ENCODE measurements around the gene ATP6V1E1. TPM values are rescaled to one million over a fixed set of nuclear protein-coding genes. Genes with fewer than 3 reads are reported as not detected.

The ATP6V1E1 gene
- total RNA-seq, 1 experiment from 2014 or later = 88.1 TPM

GRCh38 chr22:17638432-17639246 is 10.1 kb upstream of the ATP6V1E1 start, which contains the start of gene BCL2L13 (continued):
- TF ChIP-seq RORB (CRISPR knock-in tag; IDR thresholded peaks at IDR 0.05) = no peak
- no peak for TF ChIP-seq ZNF263 (CRISPR knock-in tag; IDR thresholded peaks at IDR 0.05; ENCODE audit: low read depth)
- TF ChIP-seq CBFB (CRISPR knock-in tag; IDR thresholded peaks at IDR 0.05; ENCODE audit: low read depth) = no peak
- peak; percentile 47; the same call in 1 of the 2 replicates for TF ChIP-seq ZNF219 (CRISPR knock-in tag; IDR thresholded peaks at IDR 0.05; ENCODE audit: borderline replicate concordance)
- TF ChIP-seq TP53 (CRISPR knock-in tag; IDR thresholded peaks at IDR 0.05) = no peak
- peak; percentile 77 for TF ChIP-seq GABPB1 (CRISPR knock-in tag; IDR thresholded peaks at IDR 0.05)
- peak; percentile 88 for TF ChIP-seq HMGXB4 (CRISPR knock-in tag; IDR thresholded peaks at IDR 0.05)
- TF ChIP-seq ARID4B (CRISPR knock-in tag; IDR thresholded peaks at IDR 0.05; ENCODE audit: borderline replicate concordance) = peak; percentile 70
- peak; percentile 81; the same call in 1 of the 2 replicates for TF ChIP-seq JUN (CRISPR knock-in tag; IDR thresholded peaks at IDR 0.05)
- no peak for TF ChIP-seq ATF1 (CRISPR knock-in tag; IDR thresholded peaks at IDR 0.05)
- TF ChIP-seq ETV6 (CRISPR knock-in tag; IDR thresholded peaks at IDR 0.05) = 0 out of 2 replicates have a peak, but pooled peaks have one; percentile 21
- no peak for TF ChIP-seq CREB1 (CRISPR knock-in tag; IDR thresholded peaks at IDR 0.05)
- 0 out of 2 replicates have a peak, but pooled peaks have one; percentile 74 for TF ChIP-seq ZNF232 (CRISPR knock-in tag; IDR thresholded peaks at IDR 0.05)
- peak; percentile 76 for TF ChIP-seq FOXP1 (CRISPR knock-in tag; IDR thresholded peaks at IDR 0.05; ENCODE audit: borderline replicate concordance)
- peak; percentile 60 for TF ChIP-seq MYBL2 (CRISPR knock-in tag; IDR thresholded peaks at IDR 0.05)
- TF ChIP-seq E2F4 (CRISPR knock-in tag; IDR thresholded peaks at IDR 0.05; ENCODE audit: borderline replicate concordance, low read depth) = 0 out of 2 replicates have a peak, but pooled peaks have one; percentile 50

GRCh38 chr22:17638182-17638431 is 9.6 kb upstream of the ATP6V1E1 start:
- Mint-ChIP-seq H3K4me3 (peak overlapping the region; percentile 89), H3K36me3 (peaks cover 12% of the 10 kb centered on the region), H3K27ac (peak overlapping the region; percentile 98), H3K27me3 (ENCODE audit: low read depth) (no peaks in the 10 kb centered on the region), H3K9me3 (no peaks in the 10 kb centered on the region), H3K4me1 (peaks cover 10% of the 10 kb centered on the region)
- ChIA-PET POLR2A (no interaction called here), CTCF (no interaction called here)
- TF ChIP-seq FOXJ3 (CRISPR knock-in tag; IDR thresholded peaks at IDR 0.05; ENCODE audit: borderline replicate concordance) (no peak), RORB (CRISPR knock-in tag; IDR thresholded peaks at IDR 0.05) (no peak), GABPB1 (CRISPR knock-in tag; IDR thresholded peaks at IDR 0.05) (no peak), ZSCAN18 (CRISPR knock-in tag; IDR thresholded peaks at IDR 0.05) (no peak), EMX1 (CRISPR knock-in tag; IDR thresholded peaks at IDR 0.05) (no peak), MAX (CRISPR knock-in tag; IDR thresholded peaks at IDR 0.05) (no peak)
- peak; percentile 67 for ATAC-seq
- DNase-seq (ENCODE audit: low spot score) = no peak
